GM12801 (cell line): ENCODE data around the gene KSR1.

ENCODE experiments used
- CTCF ChIP-seq: IDR thresholded peaks from one replicate; pipeline ENCODE4 v1.5.1; 2011; ENCODE audit warnings: control low read depth; ENCODE audit not compliant: insufficient read length; ENCODE audit errors: extremely low read depth

Gene KSR1

GRCh38 chr17:27475981-27476895, 20.0 kb downstream of the KSR1 start:
- no peak for TF ChIP-seq CTCF

GRCh38 chr17:27477050-27477888, 21.0 kb downstream of the KSR1 start:
- TF ChIP-seq CTCF = no peak

- no peak for TF ChIP-seq CTCF
Observed at GRCh38 chr17:27477971-27478684, 21.9 kb downstream of the KSR1 start.

GRCh38 chr17:27478901-27479538, 22.8 kb downstream of the KSR1 start:
- no peak for TF ChIP-seq CTCF

GRCh38 chr17:27479838-27480237, 23.6 kb downstream of the KSR1 start:
- TF ChIP-seq CTCF = no peak

GRCh38 chr17:27480699-27481098, 24.5 kb downstream of the KSR1 start:
- no peak for TF ChIP-seq CTCF
